GM12878 (cell line): Measurements from ENCODE around the gene TARM1. TPM values are rescaled to one million over a fixed set of nuclear protein-coding genes. Genes with fewer than 3 reads are reported as not detected.

ENCODE experiments used
- ATAC-seq: fragments of 200-7000 bp; cut with Tn5 transposase; 3 replicates; pipeline ENCODE4 v1.9.1; 2020; ENCODE audit warnings: mild to moderate bottlenecking, moderate library complexity
- Bru-seq: library from RNA; stranded (reverse); fragments of 400-500 nt; gene quantifications from one replicate; lab custom pipeline; 2021; lab: Mats Ljungman, UMichigan
- BruChase-seq, 2 experiments: library from RNA; stranded (reverse); fragments of 400-500 nt; gene quantifications; one replicate each; lab custom pipeline; 2021; lab: Mats Ljungman, UMichigan
- BruUV-seq: library from RNA; stranded (reverse); fragments of 400-500 nt; replicated peaks from 2 replicates; lab custom pipeline; 2021; lab: Mats Ljungman, UMichigan
- CTCF ChIA-PET: fragments of 300-600 bp; sonication (Branson Sonifier 250); formaldehyde crosslinking; extraction: SDS; loops from one replicate; lab custom pipeline; 2021; ENCODE audit warnings: inconsistent platforms; lab: Yijun Ruan, JAX
- POLR2A ChIA-PET: fragments of 350-600 bp; formaldehyde crosslinking; extraction: SDS; loops from one replicate; lab custom pipeline; 2021; ENCODE audit warnings: inconsistent platforms; lab: Charles Lee
- RAD21 ChIA-PET: fragments of 300-600 bp; sonication (Branson Sonifier 250); formaldehyde crosslinking; loops from one replicate; lab custom pipeline; 2023; ENCODE audit warnings: antibody characterized with exemption; ENCODE audit not compliant: unreplicated experiment; lab: Charles Lee
- SMC1A ChIA-PET: fragments of 300-600 bp; sonication (Branson Sonifier 250); formaldehyde crosslinking; loops from one replicate; lab custom pipeline; 2023; ENCODE audit not compliant: unreplicated experiment, uncharacterized antibody; lab: Charles Lee
- DNase-seq: peaks from one replicate; pipeline ENCODE4 v3.0.0-alpha.2; 2011; ENCODE audit warnings: low read depth, low spot score
- FAIRE-seq: peaks from 3 replicates; lab custom pipeline; 2011; peaks lifted over from hg19 to GRCh38; lab: Jason Lieb, UNC
- H2AFZ ChIP-seq: 2 replicates; pipeline ENCODE4 v1.6.0; 2011; ENCODE audit warnings: low read depth, low read length, control low read depth; ENCODE audit not compliant: control insufficient read depth
- H3K27ac ChIP-seq: 2 replicates; pipeline ENCODE4 v1.5.1; 2011; ENCODE audit warnings: control low read depth; ENCODE audit not compliant: control insufficient read depth, insufficient read depth
- H3K27me3 ChIP-seq, 2 experiments: replicated peaks in 1 of 2; 2 replicates each; pipeline versions ENCODE4 v1.6.0 to v1.6.1; 2011; ENCODE audit warnings: low read length in 1 of 2; ENCODE audit not compliant: control insufficient read depth in 2 of 2, insufficient read depth in 2 of 2
- H3K36me3 ChIP-seq, 2 experiments: 2 replicates each; pipeline ENCODE4 v1.5.1; 2011; ENCODE audit warnings: low read length in 1 of 2; ENCODE audit not compliant: control insufficient read depth in 2 of 2, insufficient read depth in 2 of 2
- H3K4me1 ChIP-seq: 2 replicates; pipeline ENCODE4 v1.6.1; 2011; ENCODE audit warnings: mild to moderate bottlenecking, low read length, moderate library complexity, mixed read lengths; ENCODE audit not compliant: control insufficient read depth, insufficient read depth
- H3K4me2 ChIP-seq: 2 replicates; pipeline ENCODE4 v1.6.0; 2011; ENCODE audit warnings: control low read depth; ENCODE audit not compliant: control insufficient read depth, insufficient read depth
- H3K4me3 ChIP-seq: fragments of 200-600 bp; sonication (generic); 2 replicates; pipeline ENCODE4 v1.5.1; 2016
- H3K79me2 ChIP-seq: 2 replicates; pipeline ENCODE4 v1.6.0; 2011; ENCODE audit warnings: low read length; ENCODE audit not compliant: control insufficient read depth, insufficient read depth
- H3K9ac ChIP-seq: 2 replicates; pipeline ENCODE4 v1.8.0; 2011; ENCODE audit warnings: low read length, control low read depth, mixed read lengths; ENCODE audit not compliant: control insufficient read depth, insufficient read depth
- H3K9me3 ChIP-seq: replicated peaks from 3 replicates; pipeline ENCODE4 v1.5.1; 2011; ENCODE audit warnings: mild to moderate bottlenecking, low read length; ENCODE audit not compliant: control insufficient read depth, insufficient read depth
- H4K20me1 ChIP-seq: 2 replicates; pipeline ENCODE4 v1.6.0; 2011; ENCODE audit not compliant: control insufficient read depth, insufficient read depth
- ATF3 ChIP-seq: IDR thresholded peaks from 2 replicates; pipeline ENCODE4 v1.6.1; 2011; ENCODE audit warnings: low read depth, mild to moderate bottlenecking, low read length, moderate library complexity, borderline replicate concordance; ENCODE audit errors: extremely low read depth
- RFX5 ChIP-seq: IDR thresholded peaks from 2 replicates; pipeline ENCODE4 v1.6.1; 2011; ENCODE audit warnings: low read depth, low read length, improper control_type of control experiment
- SMAD5 ChIP-seq: IDR thresholded peaks from 2 replicates; pipeline ENCODE4 v1.6.1; 2016; ENCODE audit warnings: antibody characterized with exemption, low read depth
- SMC3 ChIP-seq: IDR thresholded peaks from 2 replicates; pipeline ENCODE4 v1.6.1; 2011; ENCODE audit warnings: low read length, improper control_type of control experiment, borderline replicate concordance
- YBX1 ChIP-seq: fragments of 450-650 bp; IDR thresholded peaks from 2 replicates; pipeline ENCODE4 v1.6.1; 2016; ENCODE audit warnings: antibody characterized with exemption
- ZBTB33 ChIP-seq: fragments of 450-650 bp; IDR thresholded peaks from 2 replicates; pipeline ENCODE4 v1.6.1; 2017; ENCODE audit warnings: mild to moderate bottlenecking
- WGBS: methylation state at CpG from one replicate; pipeline ENCODE4 v1.1.6; 2016; ENCODE audit warnings: low lambda C conversion rate; ENCODE audit not compliant: insufficient replicate concordance, insufficient coverage; ENCODE audit errors: missing lambda C conversion rate; 5-methylcytosine and 5-hydroxymethylcytosine counted together
- in situ Hi-C: fragments of 300-500 bp; cut with MboI; formaldehyde crosslinking; loops from 9 replicates; pipeline ENCODE4 v1.14.3; 2018; ENCODE audit warnings: mixed read lengths
- intact Hi-C: fragments of 100-400 bp; cut with micrococcal nuclease; formaldehyde crosslinking; loops from one replicate; pipeline ENCODE4 v1.14.2; 2022; ENCODE audit not compliant: unreplicated experiment
- long read RNA-seq, 2 experiments: library from polyadenylated mRNA; unstranded; transcript quantifications; one replicate each; pipeline ENCODE4 v2.0.0, GENCODE V29; 2019 to 2020
- polyA minus RNA-seq, 3 experiments: library from RNA; depleted of rRNA, polyadenylated mRNA; stranded (reverse); fragments of >200 nt; gene quantifications; 2 replicates each; pipeline ENCODE4 v1.2.3, GENCODE V29; 2011
- polyA plus RNA-seq, 11 experiments: library from polyadenylated mRNA; depleted of rRNA in 4 of 11; unstranded in 6 of 11; stranded (reverse) in 5 of 11; fragments of >200 nt; fragmentation: Nextera tagmentation in 4 of 11; fragmentation: Illumina TruSeq in 1 of 11; extraction: Ambion mirVana in 4 of 11; extraction: Trizol in 1 of 11; gene quantifications; 1 replicate in 1 of 11; 2 replicates in 10 of 11; pipeline versions ENCODE4 v1.2.1 to v1.2.3, GENCODE V29; 2011 to 2016; ENCODE audit warnings: inconsistent platforms in 2 of 11, missing spikeins in 2 of 11, low read depth in 1 of 11
- total RNA-seq, 4 experiments: library from RNA; depleted of rRNA in 3 of 4; stranded (reverse); fragments of >200 nt in 3 of 4; fragmentation: Illumina TruSeq in 1 of 4; extraction: Trizol in 1 of 4; gene quantifications; 2 replicates each; pipeline versions ENCODE4 v1.2.1 to v1.2.3, GENCODE V29; 2013 to 2021

Gene TARM1
- total RNA-seq (2013; cell fraction: nucleolus; rRNA removed) = not detected in 2 replicates
- total RNA-seq (2014; rRNA removed) (not detected in 2 replicates), total RNA-seq (2014; rRNA removed; fragmentation: Illumina TruSeq; extraction: Trizol) (not detected in 2 replicates), total RNA-seq (2021) (not detected in 2 replicates), polyA plus RNA-seq (2011; rRNA removed) (not detected in 2 replicates), polyA plus RNA-seq (2014; fragmentation: Illumina TruSeq; extraction: Trizol) (not detected in 2 replicates), polyA plus RNA-seq (2014; fragmentation: Nextera tagmentation; extraction: Ambion mirVana) (not detected), polyA plus RNA-seq (2014; rRNA removed) (not detected in 2 replicates), polyA plus RNA-seq (2016; fragmentation: Nextera tagmentation; extraction: Ambion mirVana) (not detected), polyA minus RNA-seq (2011; rRNA and poly(A)+ RNA removed) (not detected in 2 replicates), Bru-seq, nascent RNA (not detected), BruChase-seq, experiment 1, labeled RNA remaining after a 6-hour chase (not detected), BruChase-seq, experiment 2, labeled RNA remaining after a 2-hour chase (not detected)
- polyA plus RNA-seq (2011; ENCODE audit: low read depth) = not detected
- not detected in 2 replicates for polyA plus RNA-seq (2011; cell fraction: cytosol; rRNA removed)
- not detected in 2 replicates for polyA plus RNA-seq (2011; cell fraction: nucleus; rRNA removed)
- polyA plus RNA-seq (2012) = not detected in 2 replicates
- not detected in 2 replicates for polyA minus RNA-seq (2011; cell fraction: cytosol; rRNA and poly(A)+ RNA removed)
- polyA minus RNA-seq (2011; cell fraction: nucleus; rRNA and poly(A)+ RNA removed) = not detected in 2 replicates
- long read RNA-seq, experiment 1 = 0 reads
- long read RNA-seq, experiment 2 = 0 reads

- ChIA-PET RAD21 (no interaction called here), SMC1A (no interaction called here), CTCF (no interaction called here), POLR2A (no interaction called here)
- H3K4me3 ChIP-seq = no peak within 1 kb of the TSS
- no peaks in the 10 kb centered on the region for H3K36me3 ChIP-seq
- FAIRE-seq (no peak), ATAC-seq (no peak), DNase-seq (no peak)
- no peaks in the 10 kb centered on the region for H3K27me3 ChIP-seq
- in situ Hi-C loops (no loop called here), intact Hi-C loops (no loop called here)
- H3K9ac ChIP-seq = no peak within 1 kb of the TSS
- H4K20me1 ChIP-seq = no peaks in the 10 kb centered on the region
- H3K4me1 ChIP-seq = no peaks in the 10 kb centered on the region
- no peak within 1 kb of the TSS for H3K27ac ChIP-seq
- no peak within 1 kb of the TSS for H2AFZ ChIP-seq
- peaks cover 4% of the 10 kb centered on the region; the same call in 2 of the 3 replicates for H3K9me3 ChIP-seq
- 63% methylated on average over 7 of the region's 7 CpGs for WGBS
- no peaks in the 10 kb centered on the region for H3K79me2 ChIP-seq
- TF ChIP-seq YBX1 = no peak
- TF ChIP-seq SMAD5 = no peak
- TF ChIP-seq RFX5 = no peak
- TF ChIP-seq SMC3 = no peak
- TF ChIP-seq ATF3 = no peak
- no peak for TF ChIP-seq ZBTB33
- H3K4me2 ChIP-seq = no peak within 1 kb of the TSS
- BruUV-seq = no TSS peak
These were observed at the start of gene TARM1 for GRCh38 chr19:54081032-54081431. Gene TARM1 (minus strand): TSS chr19:54081365. CDS start chr19:54081340, 25 bp downstream.
